Endothelial cell of umbilical vein (primary cell): Measurements from ENCODE around the gene FAXDC2.

Experiments used
- EZH2 ChIP-seq: IDR thresholded peaks from 2 replicates; pipeline ENCODE4 v1.6.1; 2012; ENCODE audit warnings: borderline replicate concordance, low read depth, mild to moderate bottlenecking, moderate library complexity, low read length, inconsistent platforms; ENCODE audit not compliant: severe bottlenecking
- GATA2 ChIP-seq: IDR thresholded peaks from 2 replicates; pipeline ENCODE4 v1.7.0; 2011; ENCODE audit warnings: low read depth, mild to moderate bottlenecking, moderate library complexity, mixed read lengths, low read length; ENCODE audit not compliant: insufficient read length, insufficient read depth
- MYC ChIP-seq: IDR thresholded peaks from one replicate; pipeline ENCODE4 v1.6.1; 2011; ENCODE audit warnings: mild to moderate bottlenecking, low read depth, low read length
- POLR2A ChIP-seq: IDR thresholded peaks from 2 replicates; pipeline ENCODE4 v1.6.1; 2012; ENCODE audit warnings: low read depth, mild to moderate bottlenecking, control low read depth, low read length
- POLR2AphosphoS5 ChIP-seq: IDR thresholded peaks from 2 replicates; pipeline ENCODE4 v1.6.1; 2012; ENCODE audit warnings: low read depth, mild to moderate bottlenecking, control low read depth, low read length, moderate library complexity; ENCODE audit not compliant: insufficient read depth
- TF ChIP-seq, protein P1 (sequence below), 2 donors: IDR thresholded peaks; 1 replicate in 1 of 2; 2 replicates in 1 of 2; pipeline ENCODE4 v1.5.1; 2011; ENCODE audit warnings: low read length in 2 of 2, mild to moderate bottlenecking in 2 of 2, moderate library complexity in 2 of 2, control low read depth in 1 of 2, inconsistent platforms in 1 of 2, low read depth in 1 of 2; ENCODE audit not compliant: insufficient read depth in 1 of 2; ENCODE audit errors: extremely low read depth in 1 of 2
- TF ChIP-seq, protein P2 (sequence below): IDR thresholded peaks from 2 replicates; pipeline ENCODE4 v1.6.1; 2011; ENCODE audit not compliant: insufficient read depth, insufficient read length

DNA sequence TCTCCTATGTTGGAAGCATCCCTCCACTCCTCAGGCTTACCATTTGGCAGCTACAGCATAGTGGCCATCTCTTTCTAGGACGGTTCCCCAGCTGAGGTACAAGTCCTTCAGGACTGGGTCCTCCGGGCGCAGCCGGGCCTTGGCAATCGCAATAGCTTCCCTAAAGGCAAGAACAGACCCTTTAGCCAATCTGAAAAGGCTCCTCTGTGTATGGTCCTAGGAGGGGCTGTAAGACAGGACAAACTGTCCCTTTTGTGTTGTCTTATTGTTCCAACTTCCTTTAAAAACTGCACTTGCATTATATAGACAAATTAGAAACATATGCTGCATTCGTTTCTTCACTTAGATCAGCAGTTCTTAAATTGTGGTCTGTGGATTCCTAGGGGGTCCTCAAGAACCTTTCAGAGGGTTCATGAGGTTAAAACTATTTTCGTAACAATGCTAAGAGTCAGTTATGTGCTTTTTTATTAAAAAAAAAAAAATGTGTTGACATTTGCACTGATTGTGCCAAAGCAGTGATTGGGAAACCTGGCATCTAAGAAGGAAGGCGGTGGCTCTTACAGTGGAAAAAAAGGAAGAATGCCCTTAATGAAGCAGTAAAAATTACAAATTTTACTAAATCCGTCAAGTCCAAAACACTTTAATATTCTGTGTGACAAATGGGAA lies 48.9 kb upstream of the FAXDC2 start:
- TF ChIP-seq, protein P1, sequence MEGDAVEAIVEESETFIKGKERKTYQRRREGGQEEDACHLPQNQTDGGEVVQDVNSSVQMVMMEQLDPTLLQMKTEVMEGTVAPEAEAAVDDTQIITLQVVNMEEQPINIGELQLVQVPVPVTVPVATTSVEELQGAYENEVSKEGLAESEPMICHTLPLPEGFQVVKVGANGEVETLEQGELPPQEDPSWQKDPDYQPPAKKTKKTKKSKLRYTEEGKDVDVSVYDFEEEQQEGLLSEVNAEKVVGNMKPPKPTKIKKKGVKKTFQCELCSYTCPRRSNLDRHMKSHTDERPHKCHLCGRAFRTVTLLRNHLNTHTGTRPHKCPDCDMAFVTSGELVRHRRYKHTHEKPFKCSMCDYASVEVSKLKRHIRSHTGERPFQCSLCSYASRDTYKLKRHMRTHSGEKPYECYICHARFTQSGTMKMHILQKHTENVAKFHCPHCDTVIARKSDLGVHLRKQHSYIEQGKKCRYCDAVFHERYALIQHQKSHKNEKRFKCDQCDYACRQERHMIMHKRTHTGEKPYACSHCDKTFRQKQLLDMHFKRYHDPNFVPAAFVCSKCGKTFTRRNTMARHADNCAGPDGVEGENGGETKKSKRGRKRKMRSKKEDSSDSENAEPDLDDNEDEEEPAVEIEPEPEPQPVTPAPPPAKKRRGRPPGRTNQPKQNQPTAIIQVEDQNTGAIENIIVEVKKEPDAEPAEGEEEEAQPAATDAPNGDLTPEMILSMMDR (IDR thresholded peaks at IDR 0.05; ENCODE audit: extremely low read depth in 1 of 2, insufficient read depth in 1 of 2, low read depth in 1 of 2, low read length in 2 of 2) = no peak
- TF ChIP-seq POLR2A (no peak), EZH2 (no peak), MYC (no peak), POLR2AphosphoS5 (no peak), GATA2 (no peak)
- TF ChIP-seq, protein P2, sequence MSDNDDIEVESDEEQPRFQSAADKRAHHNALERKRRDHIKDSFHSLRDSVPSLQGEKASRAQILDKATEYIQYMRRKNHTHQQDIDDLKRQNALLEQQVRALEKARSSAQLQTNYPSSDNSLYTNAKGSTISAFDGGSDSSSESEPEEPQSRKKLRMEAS = no peak
